GM23248 (cell line): Measurements from ENCODE around the gene SLC6A4. TPM values are rescaled to one million over a fixed set of nuclear protein-coding genes. Genes with fewer than 3 reads are reported as not detected.
"Not testable (repeated sequence)": the region's sequence is repeated elsewhere in the genome, so short reads cannot be mapped to it uniquely, and the experiment has no call there.

Experiments
- DNase-seq: peaks from one replicate; pipeline ENCODE4 v3.0.0-alpha.2; 2015
- H2AFZ ChIP-seq: fragments of 200-600 bp; sonication (generic); 2 replicates; pipeline ENCODE4 v1.6.1; 2016; ENCODE audit warnings: antibody characterized with exemption
- H3F3A ChIP-seq: fragments of 200-600 bp; sonication (generic); 2 replicates; pipeline ENCODE4 v1.6.1; 2016; ENCODE audit warnings: mild to moderate bottlenecking, antibody characterized with exemption, mixed run types; ENCODE audit not compliant: insufficient read depth
- H3K27ac ChIP-seq: fragments of 200-600 bp; sonication (generic); 2 replicates; pipeline ENCODE4 v1.5.1; 2016; ENCODE audit warnings: mild to moderate bottlenecking
- H3K27me3 ChIP-seq: fragments of 200-600 bp; sonication (generic); replicated peaks from 2 replicates; pipeline ENCODE4 v1.6.1; 2016; ENCODE audit warnings: mild to moderate bottlenecking; ENCODE audit not compliant: insufficient read depth
- H3K36me3 ChIP-seq: fragments of 200-600 bp; sonication (generic); 2 replicates; pipeline ENCODE4 v1.6.1; 2016; ENCODE audit warnings: low read depth, mild to moderate bottlenecking
- H3K4me1 ChIP-seq: fragments of 200-600 bp; sonication (generic); 2 replicates; pipeline ENCODE4 v1.6.1; 2016; ENCODE audit warnings: mild to moderate bottlenecking; ENCODE audit not compliant: insufficient read depth
- H3K4me2 ChIP-seq: fragments of 200-600 bp; sonication (generic); one replicate; pipeline ENCODE4 v1.6.1; 2016; ENCODE audit warnings: mild to moderate bottlenecking; ENCODE audit not compliant: unreplicated experiment
- H3K4me3 ChIP-seq: fragments of 200-600 bp; sonication (generic); 2 replicates; pipeline ENCODE4 v1.5.1; 2016; ENCODE audit warnings: mild to moderate bottlenecking
- H3K79me2 ChIP-seq: fragments of 200-600 bp; sonication (generic); 2 replicates; pipeline ENCODE4 v1.6.1; 2016; ENCODE audit warnings: mild to moderate bottlenecking; ENCODE audit not compliant: insufficient read depth
- H3K9ac ChIP-seq: fragments of 200-600 bp; sonication (generic); 2 replicates; pipeline ENCODE4 v1.6.1; 2016; ENCODE audit warnings: mild to moderate bottlenecking
- H3K9me2 ChIP-seq: fragments of 200-600 bp; sonication (generic); 2 replicates; pipeline ENCODE4 v1.6.1; 2016; ENCODE audit warnings: mixed run types, mild to moderate bottlenecking, moderate library complexity; ENCODE audit not compliant: insufficient read depth
- H3K9me3 ChIP-seq: fragments of 200-600 bp; sonication (generic); one replicate; pipeline ENCODE4 v1.6.1; 2017; ENCODE audit warnings: low read depth
- H4K20me1 ChIP-seq: fragments of 200-600 bp; sonication (generic); 2 replicates; pipeline ENCODE4 v1.6.0; 2016; ENCODE audit not compliant: insufficient read depth
- EZH2 ChIP-seq: fragments of 200-600 bp; sonication (generic); IDR thresholded peaks from 2 replicates; pipeline ENCODE4 v1.6.1; 2018; ENCODE audit warnings: antibody characterized with exemption, mild to moderate bottlenecking; ENCODE audit not compliant: insufficient read depth, poor library complexity, severe bottlenecking
- EZH2phosphoT487 ChIP-seq: fragments of 200-600 bp; sonication (generic); IDR thresholded peaks from 2 replicates; pipeline ENCODE4 v1.6.1; 2018; ENCODE audit warnings: antibody characterized with exemption, moderate library complexity, mild to moderate bottlenecking, low read depth; ENCODE audit not compliant: insufficient read depth
- WGBS, 2 experiments: methylation state at CpG; one replicate each; pipeline ENCODE4 v1.1.6; 2015 to 2017; ENCODE audit warnings: low lambda C conversion rate in 2 of 2, low coverage in 1 of 2; ENCODE audit errors: missing lambda C conversion rate in 2 of 2; 5-methylcytosine and 5-hydroxymethylcytosine counted together
- in situ Hi-C: fragments of 300-500 bp; cut with MboI; formaldehyde crosslinking; loops from 2 replicates; pipeline ENCODE4 v1.15.0; 2020
- polyA plus RNA-seq: library from polyadenylated mRNA; unstranded; fragments of >200 nt; fragmentation: Nextera tagmentation; extraction: Ambion mirVana; gene quantifications from 2 replicates; pipeline ENCODE4 v1.2.1, GENCODE V29; 2016
- total RNA-seq: library from RNA; depleted of rRNA; stranded (reverse); fragments of >200 nt; shearing (Covaris generic); gene quantifications from 2 replicates; pipeline ENCODE4 v1.2.3, GENCODE V29; 2014

The SLC6A4 gene
- total and polyA plus RNA-seq, 2 experiments from 2014 or later, result 0.03 TPM; not detected in 1

DNA sequence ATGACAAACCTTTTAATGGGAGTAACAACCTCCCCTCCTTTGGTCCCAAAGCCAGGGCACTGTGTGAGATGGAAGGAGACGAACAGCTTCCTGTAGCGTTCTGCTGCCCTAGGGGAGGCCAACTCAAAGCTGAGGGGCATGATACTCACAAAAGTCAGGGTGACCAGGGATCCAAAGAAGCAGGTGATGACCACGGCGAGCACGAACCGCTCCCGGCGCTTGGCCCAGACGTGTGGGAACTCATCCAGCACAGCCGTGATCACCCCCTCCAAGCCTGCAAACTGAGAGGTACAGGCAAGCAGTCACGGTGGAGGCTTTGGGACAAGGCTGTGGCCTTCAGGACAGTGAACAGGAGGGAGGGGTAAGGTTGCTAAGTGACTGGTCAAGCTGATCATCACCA lies 25.1 kb downstream of the SLC6A4 start:
- no peak overlapping the region for H3K4me3 ChIP-seq
- in situ Hi-C loops, result no loop called here
- H3K36me3 ChIP-seq, result no peaks in the 10 kb centered on the region
- no peaks in the 10 kb centered on the region for H3K9me3 ChIP-seq
- H3K9me2 ChIP-seq, result no peaks in the 10 kb centered on the region
- DNase-seq, result no peak
- H3K4me1 ChIP-seq, result no peaks in the 10 kb centered on the region
- no peaks in the 10 kb centered on the region for H3K79me2 ChIP-seq
- no peak overlapping the region for H3K27ac ChIP-seq
- no peak overlapping the region for H3K4me2 ChIP-seq
- H3K9ac ChIP-seq, result no peak overlapping the region
- no peaks in the 10 kb centered on the region for H3K27me3 ChIP-seq
- H2AFZ ChIP-seq, result no peak overlapping the region
- no peaks in the 10 kb centered on the region for H3F3A ChIP-seq
- WGBS, 2 experiments, result 88 to 90% methylated on average over 11 of the region's 11 CpGs
- TF ChIP-seq EZH2 (no peak), EZH2phosphoT487 (no peak)
- H4K20me1 ChIP-seq, result no peaks in the 10 kb centered on the region

DNA sequence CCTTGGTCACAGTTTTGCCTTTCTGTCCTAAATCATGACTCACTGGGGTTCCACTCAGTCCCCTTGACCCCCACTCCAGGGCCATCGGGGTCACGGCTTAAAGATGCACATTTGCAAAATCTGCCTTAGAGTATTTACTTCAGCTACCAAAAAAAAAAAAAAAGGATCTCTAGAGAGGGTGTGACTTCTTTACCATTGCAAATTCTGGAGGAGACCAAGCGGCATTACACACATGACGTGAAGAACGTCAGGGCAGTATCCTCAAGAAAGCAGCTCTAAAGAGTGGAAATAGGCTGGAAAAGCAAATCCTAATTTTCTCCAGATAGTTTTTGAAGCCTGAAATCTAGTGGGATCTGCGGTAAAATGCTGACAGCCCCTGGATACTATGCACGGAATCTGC lies 25.6 kb downstream of the SLC6A4 start:
- TF ChIP-seq EZH2phosphoT487 (no peak), EZH2 (no peak)
- Histone ChIP-seq H3K9me2 (no peaks in the 10 kb centered on the region), H3K4me1 (no peaks in the 10 kb centered on the region), H4K20me1 (no peaks in the 10 kb centered on the region), H3K4me3 (no peak overlapping the region), H3K27me3 (no peaks in the 10 kb centered on the region), H3K36me3 (no peaks in the 10 kb centered on the region), H3K9ac (no peak overlapping the region), H3K4me2 (no peak overlapping the region), H3K27ac (no peak overlapping the region), H3F3A (no peaks in the 10 kb centered on the region), H3K9me3 (no peaks in the 10 kb centered on the region), H2AFZ (no peak overlapping the region), H3K79me2 (no peaks in the 10 kb centered on the region)
- in situ Hi-C loops, result no loop called here
- 91 to 93% methylated on average over 7 of the region's 7 CpGs for WGBS, 2 experiments
- no peak for DNase-seq

DNA sequence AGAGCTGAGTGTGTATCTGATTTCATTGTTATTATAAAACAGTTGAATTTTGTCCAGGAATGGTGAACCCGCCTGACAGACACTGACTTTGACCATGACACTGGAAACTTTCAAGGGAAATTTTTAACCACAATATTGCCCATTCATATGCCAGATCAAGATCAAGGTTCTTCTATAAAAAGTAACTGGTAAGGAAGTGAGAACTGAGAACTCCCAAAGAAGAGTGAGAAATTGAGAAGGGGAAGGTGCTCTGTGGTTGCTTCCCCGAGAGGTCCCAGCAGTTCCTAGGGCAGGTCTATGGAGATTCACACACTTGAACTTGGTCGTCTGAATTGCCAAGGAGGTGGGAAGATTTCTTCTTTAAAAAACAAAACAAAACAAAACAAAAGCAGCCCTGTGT lies 27.3 kb downstream of the SLC6A4 start:
- no peaks in the 10 kb centered on the region for H4K20me1 ChIP-seq
- no peak overlapping the region for H3K4me2 ChIP-seq
- no peak overlapping the region for H2AFZ ChIP-seq
- no peaks in the 10 kb centered on the region for H3K79me2 ChIP-seq
- 61 to 62% methylated on average over 3 of the region's 3 CpGs for WGBS, 2 experiments
- in situ Hi-C loops, result no loop called here
- no peaks in the 10 kb centered on the region for H3F3A ChIP-seq
- no peak overlapping the region for H3K9ac ChIP-seq
- H3K27ac ChIP-seq, result no peak overlapping the region
- no peak for DNase-seq
- no peaks in the 10 kb centered on the region for H3K27me3 ChIP-seq
- no peaks in the 10 kb centered on the region for H3K9me3 ChIP-seq
- no peak overlapping the region for H3K4me3 ChIP-seq
- H3K9me2 ChIP-seq, result no peaks in the 10 kb centered on the region
- no peaks in the 10 kb centered on the region for H3K36me3 ChIP-seq
- TF ChIP-seq EZH2phosphoT487 (no peak), EZH2 (no peak)
- no peaks in the 10 kb centered on the region for H3K4me1 ChIP-seq

DNA sequence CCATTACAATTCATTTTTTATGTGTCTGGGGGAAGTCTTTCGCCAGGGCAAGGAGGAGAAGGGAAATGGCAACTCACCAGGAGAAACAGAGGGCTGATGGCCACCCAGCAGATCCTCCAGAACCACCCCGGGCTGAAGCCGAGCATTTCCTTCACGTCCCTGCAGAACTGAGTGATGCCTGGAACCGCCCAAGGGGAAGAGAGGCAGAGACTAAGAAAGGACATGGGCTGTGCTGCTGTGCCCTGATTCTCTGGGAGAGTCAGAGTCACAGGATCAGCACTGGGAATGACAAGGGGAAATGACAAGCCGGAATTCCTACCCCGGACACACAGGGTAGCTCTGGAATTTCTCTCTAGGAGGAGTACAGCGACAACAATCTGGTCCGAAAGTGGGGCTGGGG lies 27.8 kb downstream of the SLC6A4 start:
- Histone ChIP-seq H3K9me2 (no peaks in the 10 kb centered on the region), H3K4me3 (no peak overlapping the region), H3K79me2 (no peaks in the 10 kb centered on the region), H3K27ac (no peak overlapping the region), H3K36me3 (no peaks in the 10 kb centered on the region), H3F3A (no peaks in the 10 kb centered on the region), H3K9me3 (no peaks in the 10 kb centered on the region), H3K4me2 (no peak overlapping the region), H2AFZ (no peak overlapping the region), H4K20me1 (no peaks in the 10 kb centered on the region), H3K27me3 (no peaks in the 10 kb centered on the region), H3K4me1 (no peaks in the 10 kb centered on the region), H3K9ac (no peak overlapping the region)
- no peak for TF ChIP-seq EZH2phosphoT487
- no peak for TF ChIP-seq EZH2
- 83 to 87% methylated on average over 9 of the region's 9 CpGs for WGBS, 2 experiments
- no peak for DNase-seq
- in situ Hi-C loops, result no loop called here

DNA sequence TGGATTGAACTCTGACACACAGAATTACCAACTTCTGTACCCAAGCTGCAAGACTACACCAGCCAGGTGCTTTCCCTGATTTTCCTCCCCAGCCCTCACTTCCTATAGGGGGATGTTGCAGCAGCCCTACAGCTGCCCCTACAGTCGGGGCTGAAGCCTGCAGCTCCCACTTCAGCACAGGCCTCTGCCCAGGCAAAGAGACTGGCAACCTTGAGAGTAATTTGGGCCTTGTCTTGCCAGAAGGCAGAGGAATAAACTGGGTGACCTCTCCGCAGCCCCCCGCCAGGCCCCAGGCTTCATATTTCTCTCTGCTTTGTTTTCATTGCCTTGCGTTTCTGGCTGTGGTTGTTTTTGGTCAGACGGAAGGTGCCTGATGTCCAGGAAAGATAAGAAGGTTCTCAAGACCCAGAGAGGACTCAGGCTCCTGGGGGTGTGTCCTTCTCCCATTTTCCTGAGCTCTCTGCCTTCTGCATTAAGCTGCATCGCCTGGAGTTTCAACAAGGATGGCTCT lies 32.0 kb downstream of the SLC6A4 start:
- Histone ChIP-seq H4K20me1 (no peaks in the 10 kb centered on the region), H3F3A (no peaks in the 10 kb centered on the region), H3K4me1 (no peaks in the 10 kb centered on the region), H3K4me3 (no peak overlapping the region), H3K27me3 (no peaks in the 10 kb centered on the region), H3K9me2 (no peaks in the 10 kb centered on the region), H3K79me2 (no peaks in the 10 kb centered on the region), H3K9me3 (no peaks in the 10 kb centered on the region), H3K36me3 (no peaks in the 10 kb centered on the region), H3K9ac (no peak overlapping the region), H3K27ac (no peak overlapping the region), H3K4me2 (no peak overlapping the region), H2AFZ (no peak overlapping the region)
- in situ Hi-C loops, result no loop called here
- DNase-seq, result no peak
- 74 to 77% methylated on average over 6 of the region's 6 CpGs for WGBS, 2 experiments
- TF ChIP-seq EZH2, result no peak
- no peak for TF ChIP-seq EZH2phosphoT487

DNA sequence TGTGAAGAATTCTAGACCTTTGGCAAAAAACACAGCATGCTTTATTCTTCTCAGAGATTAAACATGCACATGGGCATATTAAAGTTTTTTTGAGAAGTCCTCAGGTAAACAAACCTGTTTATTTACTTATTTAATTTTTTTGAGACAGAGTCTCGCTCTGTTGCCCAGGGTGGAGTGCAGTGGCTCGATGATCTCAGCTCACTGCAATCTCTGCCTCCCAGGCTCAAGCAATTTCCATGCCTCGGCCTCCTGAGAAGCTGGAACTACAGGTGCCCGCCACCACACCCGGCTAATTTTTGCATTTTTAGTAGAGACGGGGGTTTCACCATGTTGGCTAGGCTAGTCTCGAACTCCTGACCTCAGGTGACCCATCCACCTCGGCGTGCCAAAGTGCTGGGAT lies 34.8 kb downstream of the SLC6A4 start:
- H2AFZ ChIP-seq, H3K36me3 ChIP-seq, H3K27me3 ChIP-seq, H3K79me2 ChIP-seq, in situ Hi-C loops, H3K9me3 ChIP-seq, H3K27ac ChIP-seq, H3K9ac ChIP-seq, H4K20me1 ChIP-seq, H3K4me2 ChIP-seq, H3K4me1 ChIP-seq, H3F3A ChIP-seq, DNase-seq, H3K4me3 ChIP-seq, H3K9me2 ChIP-seq: not testable (repeated sequence)
- WGBS, 2 experiments, result 77 to 86% methylated on average over 8 to 9 of the region's 9 CpGs
